GM04503 (cell line): ENCODE results near the gene MLX.
"Not testable (repeated sequence)": the region's sequence is repeated elsewhere in the genome, so short reads cannot be mapped to it uniquely, and the experiment has no call there.

Experiments
- DNase-seq: peaks from one replicate; pipeline ENCODE4 v3.0.0-alpha.2; 2012; ENCODE audit warnings: low read depth

MLX gene

DNA sequence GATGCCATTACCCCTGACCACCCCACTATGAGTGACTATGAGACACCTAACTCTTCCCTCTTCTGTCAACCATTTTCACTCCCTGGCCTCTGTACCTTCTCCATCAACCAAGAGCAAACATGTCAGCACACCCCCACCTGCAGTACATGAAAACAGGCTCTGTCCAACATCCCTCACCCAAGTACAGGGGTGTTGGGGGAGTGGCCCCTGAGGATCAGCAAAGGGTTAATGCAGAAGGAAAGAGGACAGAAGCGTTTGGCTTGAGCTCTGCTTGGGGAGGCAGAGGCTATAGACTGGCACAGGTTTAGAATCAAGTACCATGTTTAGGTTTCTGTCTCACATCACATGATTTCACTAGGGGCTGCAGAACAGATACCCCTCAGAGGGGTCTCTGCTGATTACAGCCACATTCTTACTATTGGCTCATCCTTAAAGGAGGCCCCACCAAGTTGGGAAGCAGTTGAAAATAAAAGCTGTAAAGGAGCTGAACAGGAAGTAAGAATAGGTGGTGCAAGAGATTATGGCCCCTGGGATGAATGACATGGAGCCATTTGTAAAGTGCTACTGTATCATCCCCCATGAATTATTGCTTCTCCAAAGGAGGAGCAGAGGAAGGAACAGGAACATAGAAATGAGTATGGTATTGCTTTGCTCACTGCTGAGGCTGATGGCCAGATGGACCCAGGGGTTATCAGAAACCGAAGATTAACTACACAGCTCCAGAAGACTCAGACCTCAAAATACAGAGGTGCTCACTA, 13.1 kb downstream of the MLX start:
- DNase-seq: no peak

DNA sequence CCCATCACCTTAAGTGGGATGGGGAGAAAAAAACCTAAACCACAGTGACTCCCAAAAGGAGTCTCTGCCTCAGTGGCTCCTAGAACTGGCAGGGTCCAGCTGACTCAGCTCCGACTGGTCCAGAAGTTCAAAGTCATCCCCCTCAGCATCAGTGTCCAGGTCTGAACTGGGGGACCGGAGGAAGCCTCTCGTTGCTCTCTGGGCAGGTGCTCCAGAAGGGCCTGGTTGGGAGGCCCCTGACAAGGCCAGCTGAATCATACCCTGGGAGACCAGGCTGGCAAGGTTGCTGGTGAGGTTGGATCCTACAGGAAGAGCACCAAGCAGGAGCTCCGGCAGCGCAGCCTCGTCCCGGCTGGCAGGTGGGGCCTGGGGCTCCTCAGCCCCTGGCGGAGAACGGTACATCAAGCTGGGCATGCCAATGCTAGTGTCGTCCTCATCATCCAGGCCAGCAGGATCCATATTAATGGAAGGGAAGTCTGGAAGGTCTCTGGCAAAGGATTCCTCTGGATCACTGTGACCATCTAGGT, 14.9 kb downstream of the MLX start:
- DNase-seq: no peak

DNA sequence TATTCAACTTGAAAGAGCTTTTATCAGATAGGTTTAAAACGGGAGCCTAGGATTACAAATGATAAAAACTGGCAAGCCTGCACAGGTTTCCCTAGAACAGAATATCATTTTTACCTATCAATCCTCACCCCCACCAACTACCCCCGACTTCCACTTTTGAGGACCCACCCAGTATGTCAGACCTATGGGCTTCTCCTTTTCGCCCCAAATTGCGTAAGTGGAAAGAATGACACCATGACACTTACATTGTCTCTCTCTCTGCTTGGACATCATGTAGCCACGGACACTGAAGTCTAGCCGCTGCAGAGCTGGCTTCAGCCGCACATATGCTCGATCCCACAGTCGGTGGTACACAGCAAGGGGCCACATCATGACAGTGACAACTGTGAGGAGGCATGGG, 18.0 kb downstream of the MLX start:
- DNase-seq: no peak

- no peak for DNase-seq
Observed at GRCh38 chr17:42585353-42585752, 18.5 kb downstream of the MLX start.

GRCh38 chr17:42586514-42587230, 19.8 kb downstream of the MLX start:
- DNase-seq: no peak

DNA sequence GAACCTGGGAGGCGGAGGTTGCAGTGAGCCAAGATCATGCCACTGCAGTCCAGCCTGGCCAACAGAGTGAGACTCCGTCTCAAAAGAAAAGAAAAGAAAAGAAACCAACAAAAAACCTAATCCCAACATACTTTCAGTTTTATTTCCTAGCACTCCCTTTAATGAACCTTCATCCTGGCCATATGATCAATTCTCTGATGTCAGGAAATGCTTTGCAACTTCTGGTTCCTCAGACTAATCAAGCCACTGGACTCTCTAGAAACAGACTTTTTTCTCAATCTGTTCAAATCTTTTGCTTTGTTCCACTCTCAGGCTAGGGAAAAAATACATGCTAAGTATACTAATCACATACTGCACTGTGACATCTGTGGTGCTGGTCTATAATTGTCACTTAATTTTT, 24.0 kb downstream of the MLX start:
- DNase-seq: no peak

DNA sequence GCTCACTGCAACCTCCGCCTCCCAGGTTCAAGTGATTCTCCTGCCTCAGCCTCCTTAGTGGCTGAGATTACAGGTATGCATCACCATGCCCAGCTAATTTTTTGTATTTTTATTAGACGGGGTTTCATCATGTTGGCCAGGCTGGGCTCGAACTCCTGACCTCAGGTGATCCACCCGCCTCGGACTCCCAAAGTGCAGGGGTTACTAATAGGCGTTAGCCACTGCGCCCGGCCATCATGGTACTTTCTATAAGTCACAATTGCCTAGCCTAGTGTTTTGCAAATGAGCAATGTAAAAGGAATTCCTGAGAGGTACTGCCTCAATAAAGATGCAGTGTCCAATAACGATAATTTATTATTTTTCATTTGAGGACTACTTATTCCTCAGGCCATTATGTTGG, 24.5 kb downstream of the MLX start:
- no peak for DNase-seq

- no peak for DNase-seq
Observed at GRCh38 chr17:42596386-42596785, 29.5 kb downstream of the MLX start.

DNA sequence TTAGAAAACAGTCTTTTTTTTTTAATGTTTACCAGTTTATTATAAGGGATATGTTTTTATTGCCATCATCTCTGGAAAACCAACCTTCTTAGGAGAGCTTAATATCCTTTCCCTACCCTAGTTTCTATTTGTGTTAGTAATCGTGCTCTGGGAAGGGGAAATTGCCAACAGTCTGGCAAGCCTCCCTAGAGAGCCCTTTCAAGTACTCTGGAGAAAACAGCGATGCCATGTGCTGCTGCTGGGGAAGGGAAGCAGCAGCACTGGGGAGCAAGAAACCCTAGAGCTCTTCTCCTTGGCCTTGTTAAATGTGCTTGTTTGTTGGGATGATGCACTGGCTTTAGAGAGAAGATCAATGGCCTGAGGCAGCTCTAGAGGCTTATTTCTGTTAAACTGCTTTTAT, 32.0 kb downstream of the MLX start:
- DNase-seq: no peak

DNA sequence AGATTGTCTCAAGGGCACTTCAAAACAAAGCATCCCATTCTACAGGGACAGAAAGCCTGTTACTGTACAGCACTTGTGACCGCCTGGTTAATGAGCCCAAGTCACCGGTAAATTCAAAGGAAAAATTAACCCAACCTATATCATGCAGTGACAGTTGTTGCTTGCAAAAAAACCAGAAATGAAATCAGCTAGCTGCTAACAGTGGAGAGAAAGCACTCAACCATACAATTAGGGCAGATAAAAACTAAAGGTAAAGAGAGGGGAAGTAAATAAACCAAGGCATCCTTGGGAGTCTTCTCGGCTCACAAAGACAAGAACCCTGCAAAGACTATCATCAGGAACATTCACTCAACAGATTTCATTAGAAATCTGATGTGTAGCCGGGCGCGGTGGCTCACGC, 36.4 kb downstream of the MLX start:
- DNase-seq: no peak

GRCh38 chr17:42607769-42608168, 40.9 kb downstream of the MLX start:
- no peak for DNase-seq

GRCh38 chr17:42608305-42609181, 41.6 kb downstream of the MLX start:
- DNase-seq: no peak

DNA sequence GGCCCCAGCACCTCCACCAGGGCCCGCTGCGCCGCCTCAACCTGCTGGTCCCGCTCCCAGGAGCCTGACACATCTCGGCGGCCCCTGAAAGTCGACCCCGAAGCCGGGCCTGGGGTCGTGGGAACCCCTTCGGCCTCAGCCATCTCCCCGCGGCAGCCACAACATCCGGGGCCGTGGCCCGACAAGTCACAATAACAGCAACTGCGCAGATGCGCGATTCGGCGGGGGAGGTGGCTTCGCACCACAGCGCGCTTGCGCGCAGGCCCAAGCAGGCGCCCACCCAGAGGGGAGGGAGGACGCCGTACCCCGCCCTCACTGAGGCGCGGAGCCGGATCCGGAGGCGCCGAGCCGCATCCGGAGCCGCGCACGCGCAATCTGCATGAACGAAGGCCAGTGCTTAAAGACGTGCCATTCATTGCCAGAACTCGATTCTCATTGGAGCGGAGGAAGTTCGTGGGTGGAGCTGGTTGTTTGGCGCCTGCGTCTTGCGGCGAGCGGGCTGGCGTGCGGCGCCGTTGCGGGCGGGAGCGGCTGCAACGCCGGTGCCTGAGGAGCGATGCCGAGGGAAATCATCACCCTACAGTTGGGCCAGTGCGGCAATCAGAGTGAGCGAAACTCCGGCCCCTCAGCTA, 42.4 kb downstream of the MLX start, which contains the start of the genes RETREG3 and TUBG1:
Gene RETREG3, minus strand, starts transcription at position 193 of the 632 bp plus-strand sequence. Its CDS starts 50 bp downstream, at position 143.
Gene TUBG1, plus strand, starts transcription at position 502 of the 632 bp plus-strand sequence. Its CDS starts 55 bp downstream, at position 557.
- DNase-seq: peak; percentile 94

- not testable (repeated sequence) for DNase-seq
Observed at GRCh38 chr17:42609814-42610801, 43.2 kb downstream of the MLX start.

DNA sequence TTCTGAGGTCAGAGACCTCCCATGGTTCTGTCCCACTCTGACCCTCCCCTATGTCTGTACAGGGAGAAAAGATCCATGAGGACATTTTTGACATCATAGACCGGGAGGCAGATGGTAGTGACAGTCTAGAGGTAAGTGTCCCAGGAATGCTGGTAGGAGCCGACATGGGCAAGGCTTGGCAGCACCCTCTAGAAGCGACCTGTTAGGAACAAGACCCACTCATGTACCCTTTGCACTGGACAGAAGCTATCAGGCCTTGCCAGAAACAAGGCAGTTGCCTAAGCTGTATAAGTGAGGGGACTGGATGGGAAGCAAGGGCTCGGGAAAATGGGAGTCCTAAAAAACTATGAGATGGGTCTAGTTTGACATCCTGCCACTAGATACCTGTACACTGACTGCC, 45.1 kb downstream of the MLX start:
- DNase-seq: no peak

DNA sequence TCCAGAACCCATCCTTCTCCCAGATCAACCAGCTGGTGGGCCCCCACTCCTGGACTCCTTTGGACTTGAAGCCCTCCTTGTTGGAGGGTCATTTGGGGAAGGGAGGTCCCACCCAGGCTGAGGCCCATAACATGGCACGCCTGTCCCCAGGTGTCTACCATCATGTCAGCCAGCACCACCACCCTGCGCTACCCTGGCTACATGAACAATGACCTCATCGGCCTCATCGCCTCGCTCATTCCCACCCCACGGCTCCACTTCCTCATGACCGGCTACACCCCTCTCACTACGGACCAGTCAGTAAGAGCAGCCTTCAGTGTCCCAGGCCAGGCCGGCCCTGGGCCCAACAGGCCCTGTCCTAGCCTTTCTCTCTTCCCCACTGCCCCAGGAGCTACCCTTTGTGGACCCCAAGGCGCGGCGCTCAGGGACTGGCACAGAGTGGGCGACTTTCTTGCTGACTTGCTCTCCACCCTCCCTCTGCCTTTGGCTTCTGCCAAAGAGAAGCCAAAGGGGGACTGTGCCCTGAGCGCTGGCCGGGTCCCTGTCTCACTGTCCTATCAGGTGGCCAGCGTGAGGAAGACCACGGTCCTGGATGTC, 46.9 kb downstream of the MLX start:
- no peak for DNase-seq

DNA sequence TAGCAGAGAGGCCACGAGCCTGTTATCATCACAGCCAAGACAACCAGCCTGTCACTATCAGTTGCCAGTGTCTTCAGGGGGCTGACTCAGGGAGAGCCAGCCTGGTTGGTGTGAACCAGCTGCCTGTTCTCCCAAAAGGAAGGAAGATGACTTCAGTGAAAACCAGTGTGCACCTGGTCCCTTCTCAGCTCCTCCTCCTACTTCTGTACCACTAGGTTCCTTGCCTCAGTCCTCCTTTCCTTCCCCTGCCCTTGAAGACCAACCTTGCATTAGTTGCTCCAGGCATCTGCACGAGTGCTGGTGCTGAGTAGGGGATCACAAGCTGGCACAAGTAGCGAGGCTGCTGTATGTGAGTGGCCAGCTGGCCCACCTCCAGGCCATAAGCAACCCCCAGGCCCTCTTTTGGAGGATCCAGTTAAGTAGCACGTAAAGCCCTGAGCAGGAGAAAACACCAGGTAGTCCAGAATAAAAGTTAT, 51.1 kb downstream of the MLX start:
- DNase-seq: no peak

GRCh38 chr17:42618442-42619150, 51.7 kb downstream of the MLX start:
- DNase-seq: no peak

DNA sequence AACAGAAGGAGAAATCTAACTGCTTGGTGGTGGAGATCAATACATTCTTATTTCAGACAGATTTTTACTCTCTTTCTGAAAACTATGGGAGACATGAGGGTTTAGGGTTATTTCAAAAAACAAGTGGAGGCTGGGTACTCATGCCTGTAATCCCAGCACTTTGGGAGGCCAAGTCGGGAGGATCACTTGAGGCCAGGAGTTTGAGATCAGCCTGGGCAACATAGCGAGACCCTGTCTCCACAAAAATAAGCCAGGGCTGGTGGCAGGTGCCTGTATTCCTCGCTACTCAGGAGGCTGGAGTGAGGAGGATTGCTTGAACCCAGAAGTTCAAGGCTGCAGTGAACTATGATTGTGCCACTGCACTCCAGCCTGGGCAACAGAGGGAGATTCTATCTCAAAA, 55.1 kb downstream of the MLX start:
- not testable (repeated sequence) for DNase-seq
